Uterus (tissue), 4 donors: ENCODE results near the gene LDHD. TPM values are rescaled to one million over a fixed set of nuclear protein-coding genes. Genes with fewer than 3 reads are reported as not detected.

Source experiments
- DNase-seq, 2 donors: peaks; one replicate each; pipeline ENCODE4 v3.0.0-alpha.2; 2019 to 2020
- H3K27ac ChIP-seq, 2 donors: fragments of 200-600 bp; sonication (generic); 1 replicate in 1 of 2; 2 replicates in 1 of 2; pipeline ENCODE4 v1.5.1; 2016 to 2018
- H3K27me3 ChIP-seq, 2 donors: fragments of 200-600 bp; sonication (generic); one replicate each; pipeline ENCODE4 v1.5.1; 2018 to 2019; ENCODE audit warnings: control low read depth in 1 of 2
- H3K36me3 ChIP-seq, 2 donors: fragments of 200-600 bp; sonication (generic); one replicate each; pipeline ENCODE4 v1.5.1; 2019; ENCODE audit warnings: control low read depth in 1 of 2
- H3K4me1 ChIP-seq, 2 donors: fragments of 200-600 bp; sonication (generic); one replicate each; pipeline ENCODE4 v1.5.1; 2018 to 2019; ENCODE audit warnings: control low read depth in 1 of 2
- H3K4me3 ChIP-seq, 2 donors: fragments of 200-600 bp; sonication (generic); 1 replicate in 1 of 2; 2 replicates in 1 of 2; pipeline ENCODE4 v1.5.1; 2018 to 2019; ENCODE audit warnings: mild to moderate bottlenecking in 1 of 2
- H3K9me3 ChIP-seq, 2 donors: fragments of 200-600 bp; sonication (generic); one replicate each; pipeline ENCODE4 v1.5.1; 2019; ENCODE audit warnings: control low read depth in 1 of 2
- CTCF ChIP-seq, 4 experiments: fragments of 200-600 bp in 2 of 4; fragments of 450-650 bp in 2 of 4; sonication (generic) in 2 of 4; IDR thresholded peaks; one replicate each; pipeline ENCODE4 v1.5.1; 2016 to 2019; ENCODE audit warnings: antibody characterized with exemption in 4 of 4, mild to moderate bottlenecking in 2 of 4, moderate library complexity in 1 of 4
- POLR2A ChIP-seq, 2 donors: fragments of 450-650 bp; IDR thresholded peaks; one replicate each; pipeline ENCODE4 v1.6.1; 2016; ENCODE audit warnings: antibody characterized with exemption in 2 of 2, mild to moderate bottlenecking in 1 of 2, moderate library complexity in 1 of 2
- intact Hi-C: fragments of 100-400 bp; cut with DNase I; formaldehyde crosslinking; loops from one replicate; pipeline ENCODE4 v1.15.1; 2023; ENCODE audit warnings: low total_unique reads
- total RNA-seq, 4 donors: library from RNA; depleted of rRNA in 3 of 4; stranded (reverse); fragments of >200 nt in 3 of 4; gene quantifications; one replicate each; pipeline versions ENCODE4 v1.1.0 to v1.2.4, GENCODE V29; 2014 to 2023
- donor health status: DM: yes; HTN: yes; CAD: no.

LDHD gene
- total RNA-seq, 4 donors from 2014 or later: 1.3 to 5.7 (median 3.3) TPM

GRCh38 chr16:75079346-75079926, 37.1 kb downstream of the LDHD start:
- H3K4me3 ChIP-seq: no peak overlapping the region
- H3K27ac ChIP-seq: no peak overlapping the region
- no peaks in the 10 kb centered on the region for H3K36me3 ChIP-seq
- no peaks in the 10 kb centered on the region for H3K4me1 ChIP-seq
- no peaks in the 10 kb centered on the region for H3K9me3 ChIP-seq
- TF ChIP-seq POLR2A (IDR thresholded peaks at IDR 0.05) (no peak), CTCF (IDR thresholded peaks at IDR 0.05) (no peak)
- intact Hi-C loops: no loop called here
- H3K27me3 ChIP-seq: no peaks in the 10 kb centered on the region
- no peak for DNase-seq

GRCh38 chr16:75078886-75079285, 37.7 kb downstream of the LDHD start:
- no peak overlapping the region for H3K27ac ChIP-seq
- TF ChIP-seq POLR2A (IDR thresholded peaks at IDR 0.05): no peak
- TF ChIP-seq CTCF (IDR thresholded peaks at IDR 0.05): no peak
- intact Hi-C loops: no loop called here
- H3K9me3 ChIP-seq: no peaks in the 10 kb centered on the region
- peaks cover 0 to 4% of the 10 kb centered on the region in 2 donors for H3K4me1 ChIP-seq
- DNase-seq: no peak
- H3K27me3 ChIP-seq: no peaks in the 10 kb centered on the region
- no peaks in the 10 kb centered on the region for H3K36me3 ChIP-seq
- no peak overlapping the region for H3K4me3 ChIP-seq

DNA sequence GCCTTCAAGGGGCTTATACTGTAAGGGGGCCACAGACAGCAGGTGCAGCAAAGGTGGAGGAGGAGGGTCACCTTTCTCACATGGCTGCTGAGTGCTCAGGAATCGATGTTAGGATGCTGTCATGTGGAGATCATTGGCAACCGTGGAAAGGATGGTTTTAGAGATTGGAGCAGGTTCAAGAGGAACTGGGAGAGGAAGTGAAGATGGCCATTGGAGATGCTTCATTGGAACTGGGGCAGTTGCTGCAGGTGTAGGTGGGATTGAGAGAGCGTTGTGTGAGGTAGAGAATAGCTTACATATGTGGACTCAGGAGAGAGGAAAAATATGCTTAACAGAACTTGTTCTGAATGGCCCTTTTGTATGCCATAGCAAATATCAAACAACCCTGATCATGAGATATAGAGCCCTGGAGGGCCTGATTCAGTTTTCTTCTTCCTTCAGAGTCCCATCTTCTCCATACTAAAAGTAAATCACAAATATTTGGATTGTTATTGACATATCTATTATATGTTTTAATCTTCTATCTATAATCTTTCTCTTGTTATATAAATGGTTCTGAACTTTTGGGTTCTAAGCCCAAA, 40.8 kb downstream of the LDHD start:
- Histone ChIP-seq H3K36me3 (no peaks in the 10 kb centered on the region), H3K9me3 (no peaks in the 10 kb centered on the region), H3K27ac (no peak overlapping the region), H3K4me3 (no peak overlapping the region), H3K27me3 (no peaks in the 10 kb centered on the region), H3K4me1 (peaks cover 0 to 5% of the 10 kb centered on the region in 2 donors)
- DNase-seq: no peak
- intact Hi-C loops: no loop called here
- TF ChIP-seq CTCF (IDR thresholded peaks at IDR 0.05): no peak
- TF ChIP-seq POLR2A (IDR thresholded peaks at IDR 0.05): no peak

- intact Hi-C loops: no loop called here
- Histone ChIP-seq H3K4me1 (peaks cover 0 to 8% of the 10 kb centered on the region in 2 donors), H3K4me3 (no peak overlapping the region), H3K36me3 (no peaks in the 10 kb centered on the region), H3K27me3 (no peaks in the 10 kb centered on the region), H3K9me3 (no peaks in the 10 kb centered on the region), H3K27ac (no peak overlapping the region)
- DNase-seq: no peak
- TF ChIP-seq POLR2A (IDR thresholded peaks at IDR 0.05) (no peak), CTCF (IDR thresholded peaks at IDR 0.05) (no peak)
Observed at GRCh38 chr16:75074920-75075687, 41.5 kb downstream of the LDHD start.

DNA sequence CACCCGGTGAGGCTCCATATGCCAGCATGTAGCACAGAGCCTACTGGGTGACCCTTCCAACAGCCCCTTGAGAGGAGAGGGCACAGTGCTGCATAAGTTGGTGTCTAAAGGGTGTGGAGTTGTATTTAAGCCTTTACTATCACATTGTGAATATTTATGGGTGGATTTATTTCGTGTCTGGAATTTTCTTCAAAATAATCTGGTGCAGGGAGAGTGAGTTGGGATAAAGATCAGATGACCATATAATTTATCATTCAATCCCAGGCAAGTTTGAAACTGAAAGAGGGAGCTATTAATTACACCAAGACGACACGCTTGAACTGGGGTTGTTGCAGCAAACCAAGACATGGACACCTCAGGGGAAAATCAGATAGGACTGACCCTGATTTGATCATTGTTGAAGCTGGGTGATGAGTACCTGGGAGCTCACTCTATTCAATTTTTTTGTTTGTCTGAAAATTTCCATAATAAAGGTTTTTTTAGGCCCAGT, 42.2 kb downstream of the LDHD start:
- no peak for TF ChIP-seq POLR2A (IDR thresholded peaks at IDR 0.05)
- no peak for TF ChIP-seq CTCF (IDR thresholded peaks at IDR 0.05)
- Histone ChIP-seq H3K27me3 (no peaks in the 10 kb centered on the region), H3K9me3 (no peaks in the 10 kb centered on the region), H3K4me3 (no peak overlapping the region), H3K27ac (no peak overlapping the region), H3K36me3 (no peaks in the 10 kb centered on the region), H3K4me1 (peaks cover 0 to 12% of the 10 kb centered on the region in 2 donors)
- intact Hi-C loops: no loop called here
- DNase-seq: no peak
